DMS 273 treated with DMSO at 0.1 percent for 48 hours (cell line): ENCODE data around the gene ME3.
A peak's percentile ranks its signal among the peaks of the same experiment; 100 is the strongest.

Source experiments
- DNase-seq: peaks from one replicate; lab custom pipeline; 2025; lab: John Stamatoyannopoulos, UW

The ME3 gene

GRCh38 chr11:86460461-86461385 is 211.7 kb downstream of the ME3 start:
- DNase-seq = no peak

- no peak for DNase-seq
These were observed 212.5 kb downstream of the ME3 start for GRCh38 chr11:86459682-86460460.

GRCh38 chr11:86459002-86459385 is 213.4 kb downstream of the ME3 start:
- DNase-seq = no peak

- no peak for DNase-seq
These were observed 214.0 kb downstream of the ME3 start for GRCh38 chr11:86458294-86459001.

DNA sequence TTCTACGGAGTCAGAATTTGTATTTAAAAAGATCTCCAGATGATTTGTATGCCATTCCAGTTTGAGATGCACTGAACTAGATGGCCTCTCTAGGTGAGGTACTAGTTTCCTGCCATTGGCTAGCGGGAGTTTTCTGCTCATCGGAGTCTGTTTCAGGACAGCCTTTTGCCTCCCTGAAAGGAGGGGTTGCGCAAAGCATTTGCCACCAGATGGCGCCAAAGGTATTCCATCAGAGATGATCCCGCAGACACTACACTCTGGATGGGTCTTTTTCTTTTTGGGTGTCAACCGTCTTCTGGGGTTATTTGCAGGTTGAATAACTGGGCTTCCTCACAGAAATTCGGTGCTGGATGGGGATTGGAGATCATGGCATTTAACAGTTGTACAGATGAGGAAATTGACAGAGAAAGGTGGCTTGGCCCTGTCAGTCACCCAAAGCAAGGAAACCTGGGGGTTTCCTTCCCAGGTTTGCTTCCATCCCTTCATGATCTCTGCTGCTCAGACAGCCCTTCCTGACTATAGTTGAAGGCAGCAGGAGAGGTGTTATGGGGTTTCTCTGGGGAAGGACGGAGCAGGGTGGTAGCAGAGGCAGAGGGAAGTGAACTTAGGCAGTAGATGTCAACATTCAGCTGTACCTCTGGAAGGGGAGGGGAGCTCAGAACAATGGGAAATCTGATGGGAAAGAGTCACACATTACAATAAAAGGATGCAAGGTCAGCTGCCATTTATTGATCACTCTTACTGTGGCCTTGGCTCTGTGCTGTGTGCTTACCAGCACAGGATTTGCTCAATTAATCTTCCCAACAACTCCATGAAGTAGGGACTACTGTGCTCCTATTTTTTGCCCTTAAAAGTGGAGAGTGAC is 216.1 kb downstream of the ME3 start:
- peak; percentile 2 for DNase-seq

- DNase-seq = no peak
These were observed 219.0 kb downstream of the ME3 start for GRCh38 chr11:86453290-86454030.

GRCh38 chr11:86449993-86450629 is 222.3 kb downstream of the ME3 start:
- no peak for DNase-seq

- DNase-seq = no peak
These were observed 224.5 kb downstream of the ME3 start for GRCh38 chr11:86447763-86448480.

DNA sequence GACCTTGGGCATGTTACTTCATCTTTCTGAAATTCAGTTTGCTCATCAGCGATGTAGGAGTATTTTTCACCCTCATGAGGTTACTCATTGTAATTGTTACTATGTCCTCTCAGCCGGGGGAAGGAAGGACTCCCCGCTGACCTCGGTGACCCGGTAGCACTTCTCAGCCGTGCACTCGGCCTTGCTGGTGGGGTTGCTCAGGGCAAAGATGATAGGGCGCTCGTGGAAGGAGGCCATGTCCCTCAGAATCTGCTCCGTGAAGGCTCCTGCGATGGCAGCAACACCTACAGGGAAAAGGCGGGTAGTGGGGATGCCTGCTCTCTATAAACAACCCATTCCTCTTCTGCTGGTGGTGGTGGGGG is 225.5 kb downstream of the ME3 start:
- no peak for DNase-seq

- no peak for DNase-seq
These were observed 226.1 kb downstream of the ME3 start for GRCh38 chr11:86446163-86446923.

DNA sequence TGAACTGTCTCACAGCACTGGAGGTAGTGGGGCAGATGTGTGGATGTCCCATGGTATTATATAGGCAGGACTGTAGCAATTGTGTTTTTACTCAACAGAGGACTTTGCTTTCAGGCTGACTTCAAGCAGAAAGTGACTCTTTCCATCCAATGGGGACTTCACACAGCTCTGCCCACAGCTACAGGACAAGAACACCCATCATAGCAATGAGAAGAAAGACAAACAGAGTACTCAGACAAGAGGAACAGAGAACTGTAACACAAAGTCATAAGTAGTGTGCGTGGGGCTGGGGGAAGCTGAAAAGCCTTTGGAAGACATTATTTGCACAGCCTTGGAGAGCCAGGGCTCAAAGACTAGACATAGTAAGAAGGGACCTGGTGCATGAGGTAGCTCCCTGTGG is 227.4 kb downstream of the ME3 start:
- DNase-seq = no peak

- DNase-seq = no peak
These were observed 229.0 kb downstream of the ME3 start for GRCh38 chr11:86443415-86443814.

DNA sequence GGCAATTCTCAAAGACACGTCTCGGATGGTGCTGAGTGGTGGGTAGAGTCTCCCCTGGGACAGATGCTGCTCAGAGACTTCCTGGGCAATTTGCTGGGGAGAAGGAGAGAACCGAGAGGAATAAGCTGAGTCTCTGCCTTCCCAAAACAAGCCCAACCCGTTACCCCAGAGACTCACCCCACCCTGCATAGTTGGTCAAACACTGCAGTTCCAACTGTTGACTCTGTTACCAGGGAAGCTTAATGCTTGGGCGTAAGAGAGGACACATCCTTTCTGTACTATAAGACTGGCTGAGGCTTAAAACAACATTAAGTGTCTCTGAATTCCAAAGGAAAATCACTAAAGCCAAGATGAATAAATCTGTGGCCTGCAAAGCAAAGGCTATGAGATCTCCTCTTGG is 229.6 kb downstream of the ME3 start:
- no peak for DNase-seq

DNA sequence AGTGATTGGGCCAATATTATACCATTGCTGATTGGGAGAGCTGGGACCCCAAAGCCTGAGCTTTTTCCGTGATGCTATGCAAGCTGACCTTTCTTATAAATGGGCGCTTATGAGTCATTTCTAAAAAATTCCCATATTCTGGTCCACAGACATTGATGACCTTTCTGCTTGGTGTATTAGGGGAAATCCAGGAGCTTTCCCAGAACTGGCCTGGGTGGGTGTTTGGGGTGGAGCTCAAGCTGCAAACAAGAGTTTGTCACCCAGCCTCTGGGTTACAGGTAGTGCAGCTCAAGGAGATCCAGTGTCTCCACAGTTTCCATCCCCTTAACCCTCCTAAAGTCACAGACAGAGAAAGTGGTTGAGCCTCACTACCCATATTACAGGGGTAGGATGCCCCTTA is 230.0 kb downstream of the ME3 start:
- DNase-seq = no peak

DNA sequence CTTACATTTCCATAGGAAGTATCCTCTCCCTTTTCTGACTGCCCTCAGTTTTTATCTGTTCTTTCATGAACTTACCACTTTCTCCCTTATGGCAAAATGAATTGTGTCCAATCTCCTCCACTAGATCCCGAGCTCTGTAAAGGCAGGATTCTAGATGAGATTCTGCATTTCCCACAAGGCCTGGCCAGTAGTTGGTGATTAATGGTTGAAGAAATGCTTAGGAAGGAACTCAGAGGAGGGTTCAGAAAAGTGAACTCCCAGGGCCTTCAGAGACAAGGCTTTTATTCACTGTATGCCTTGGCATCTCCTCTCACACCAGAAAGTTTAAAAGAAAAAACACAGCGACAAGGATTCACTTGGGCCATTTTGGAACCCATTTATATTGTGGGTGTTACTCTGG is 231.6 kb downstream of the ME3 start:
- no peak for DNase-seq

DNA sequence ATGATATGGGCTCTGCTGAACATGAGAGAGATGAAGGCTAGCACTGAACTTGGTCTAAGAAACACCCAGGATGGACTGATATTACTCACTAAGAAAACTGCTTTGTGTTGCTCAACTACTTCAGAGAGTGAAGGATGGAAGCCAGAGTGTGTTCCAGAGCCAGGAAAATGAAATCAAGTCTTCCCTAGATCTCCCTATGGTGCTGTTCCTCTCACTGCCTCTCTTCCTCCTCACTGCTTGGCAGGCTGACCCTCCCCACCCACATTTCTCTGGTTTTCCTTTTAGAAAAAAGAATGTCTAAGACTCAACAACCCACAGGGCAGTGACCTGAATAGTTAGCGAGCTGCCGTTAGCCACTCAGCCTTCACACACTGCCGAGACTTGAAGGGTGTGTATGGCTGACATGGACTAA is 232.1 kb downstream of the ME3 start:
- DNase-seq = no peak

DNA sequence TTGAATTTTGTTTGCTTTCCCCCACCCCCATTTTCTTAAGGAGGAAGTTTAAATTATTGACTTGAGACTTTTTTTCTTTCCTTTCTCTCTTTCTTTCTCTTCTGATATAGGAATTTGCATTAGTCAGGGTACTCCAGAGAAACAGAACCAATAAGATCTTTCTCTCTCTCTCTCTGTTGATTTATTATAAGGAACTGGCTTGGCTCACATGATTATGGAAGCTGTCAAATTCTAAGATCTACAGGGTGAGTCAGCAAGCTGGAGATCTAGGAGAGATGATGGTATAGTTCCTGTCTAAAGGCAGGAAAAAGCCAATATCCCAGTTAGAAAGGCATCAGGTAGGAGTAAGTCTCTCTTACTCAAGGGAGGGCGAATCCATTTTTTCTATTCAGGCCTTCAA is 233.7 kb downstream of the ME3 start:
- DNase-seq = no peak

GRCh38 chr11:86435711-86436110 is 236.7 kb downstream of the ME3 start:
- DNase-seq = no peak
